Neural cell (in vitro differentiated cells): ENCODE results near the gene RNF34. TPM values are rescaled to one million over a fixed set of nuclear protein-coding genes. Genes with fewer than 3 reads are reported as not detected.

Experiments
- H2AFZ ChIP-seq: fragments of 200-600, 300-800 bp; sonication (generic), shearing (Covaris generic); 2 replicates; pipeline ENCODE4 v1.6.0; 2014; ENCODE audit warnings: low read depth, mild to moderate bottlenecking, antibody characterized with exemption, low read length, moderate library complexity
- H3F3A ChIP-seq: fragments of 200-600 bp; shearing (Covaris generic); 2 replicates; pipeline ENCODE4 v1.6.1; 2016; ENCODE audit warnings: mild to moderate bottlenecking, moderate library complexity, mixed read lengths, antibody characterized with exemption, low read length; ENCODE audit not compliant: insufficient read depth, poor library complexity, severe bottlenecking
- H3K27ac ChIP-seq: fragments of 200-600, 300-800 bp; sonication (generic), shearing (Covaris generic); 2 replicates; pipeline ENCODE4 v1.5.1; 2014; ENCODE audit warnings: mild to moderate bottlenecking, low read length, moderate library complexity
- H3K27me3 ChIP-seq: fragments of 300-800, 200-600 bp; sonication (generic), shearing (Covaris generic); 2 replicates; pipeline ENCODE4 v1.6.0; 2014; ENCODE audit warnings: mild to moderate bottlenecking, low read depth, low read length, moderate library complexity; ENCODE audit not compliant: insufficient read depth
- H3K36me3 ChIP-seq: fragments of 300-800, 200-600 bp; sonication (generic), shearing (Covaris generic); 2 replicates; pipeline ENCODE4 v1.5.1; 2014; ENCODE audit warnings: mild to moderate bottlenecking, antibody characterized with exemption, low read length, moderate library complexity; ENCODE audit not compliant: insufficient read depth
- H3K4me2 ChIP-seq: fragments of 300-800, 200-600 bp; sonication (generic), shearing (Covaris generic); 2 replicates; pipeline ENCODE4 v1.6.0; 2014; ENCODE audit warnings: mild to moderate bottlenecking, low read length
- H3K4me3 ChIP-seq: fragments of 300-800, 200-600 bp; sonication (generic), shearing (Covaris generic); 2 replicates; pipeline ENCODE4 v1.5.1; 2014; ENCODE audit warnings: mild to moderate bottlenecking, low read length, moderate library complexity
- H3K79me2 ChIP-seq: fragments of 200-600 bp; shearing (Covaris generic); replicated peaks from 2 replicates; pipeline ENCODE4 v1.6.0; 2014; ENCODE audit warnings: mild to moderate bottlenecking, low read length, moderate library complexity; ENCODE audit not compliant: insufficient read depth
- H3K9ac ChIP-seq: fragments of 300-800, 200-600 bp; sonication (generic), shearing (Covaris generic); 2 replicates; pipeline ENCODE4 v1.6.1; 2016; ENCODE audit warnings: mild to moderate bottlenecking, low read length, mixed read lengths
- H3K9me2 ChIP-seq: fragments of 200-600 bp; shearing (Covaris generic); 2 replicates; pipeline ENCODE4 v1.6.1; 2016; ENCODE audit warnings: mild to moderate bottlenecking, low read length, mixed read lengths; ENCODE audit not compliant: insufficient read depth
- H3K9me3 ChIP-seq: fragments of 200-600, 300-800 bp; sonication (generic), shearing (Covaris generic); 2 replicates; pipeline ENCODE4 v1.6.1; 2016; ENCODE audit warnings: mild to moderate bottlenecking, mixed run types, low read length, moderate library complexity, mixed read lengths
- H4K20me1 ChIP-seq: fragments of 200-600 bp; shearing (Covaris generic); 2 replicates; pipeline ENCODE4 v1.6.1; 2016; ENCODE audit warnings: mild to moderate bottlenecking, mixed run types; ENCODE audit not compliant: insufficient read depth
- EP300 ChIP-seq: fragments of 450-650 bp; conservative IDR thresholded peaks from 2 replicates; pipeline ENCODE4 v1.6.1; 2014; ENCODE audit warnings: antibody characterized with exemption, mild to moderate bottlenecking, moderate library complexity; ENCODE audit not compliant: poor library complexity, severe bottlenecking
- EZH2 ChIP-seq: fragments of 200-600, 300-800 bp; shearing (Covaris generic), sonication (generic); IDR thresholded peaks from 2 replicates; pipeline ENCODE4 v1.6.1; 2014; ENCODE audit warnings: antibody characterized with exemption, low read length, borderline replicate concordance, mild to moderate bottlenecking; ENCODE audit not compliant: insufficient read depth, poor library complexity, severe bottlenecking
- MXI1 ChIP-seq: fragments of 450-650 bp; conservative IDR thresholded peaks from 2 replicates; pipeline ENCODE4 v1.6.1; 2014; ENCODE audit warnings: antibody characterized with exemption, mild to moderate bottlenecking; ENCODE audit not compliant: poor library complexity, severe bottlenecking
- POLR2AphosphoS5 ChIP-seq: IDR thresholded peaks from 2 replicates; pipeline ENCODE4 v1.6.1; 2012
- RAD21 ChIP-seq: fragments of 450-650 bp; conservative IDR thresholded peaks from 2 replicates; pipeline ENCODE4 v1.6.1; 2014; ENCODE audit warnings: antibody characterized with exemption, mild to moderate bottlenecking, moderate library complexity
- SMC3 ChIP-seq: fragments of 450-650 bp; conservative IDR thresholded peaks from 2 replicates; pipeline ENCODE4 v1.6.1; 2014; ENCODE audit warnings: antibody characterized with exemption, mild to moderate bottlenecking, moderate library complexity; ENCODE audit not compliant: poor library complexity
- TAF1 ChIP-seq: IDR thresholded peaks from 2 replicates; pipeline ENCODE4 v1.6.1; 2012; ENCODE audit warnings: low read depth
- polyA plus RNA-seq: library from polyadenylated mRNA; depleted of rRNA; stranded (reverse); fragments of >200 nt; gene quantifications from 2 replicates; pipeline ENCODE4 v1.2.3, GENCODE V29; 2014
- TF ChIP-seq, protein P1 (sequence below): fragments of 450-650 bp; IDR thresholded peaks from 2 replicates; pipeline ENCODE4 v1.5.1; 2014; ENCODE audit warnings: antibody characterized with exemption, mild to moderate bottlenecking, moderate library complexity; ENCODE audit not compliant: poor library complexity, severe bottlenecking
- TF ChIP-seq, protein P2 (sequence below): IDR thresholded peaks from 2 replicates; pipeline ENCODE4 v1.6.1; 2012; ENCODE audit warnings: borderline replicate concordance

The RNF34 gene
- polyA plus RNA-seq, 1 donor from 2014 or later: 68.8 TPM

DNA sequence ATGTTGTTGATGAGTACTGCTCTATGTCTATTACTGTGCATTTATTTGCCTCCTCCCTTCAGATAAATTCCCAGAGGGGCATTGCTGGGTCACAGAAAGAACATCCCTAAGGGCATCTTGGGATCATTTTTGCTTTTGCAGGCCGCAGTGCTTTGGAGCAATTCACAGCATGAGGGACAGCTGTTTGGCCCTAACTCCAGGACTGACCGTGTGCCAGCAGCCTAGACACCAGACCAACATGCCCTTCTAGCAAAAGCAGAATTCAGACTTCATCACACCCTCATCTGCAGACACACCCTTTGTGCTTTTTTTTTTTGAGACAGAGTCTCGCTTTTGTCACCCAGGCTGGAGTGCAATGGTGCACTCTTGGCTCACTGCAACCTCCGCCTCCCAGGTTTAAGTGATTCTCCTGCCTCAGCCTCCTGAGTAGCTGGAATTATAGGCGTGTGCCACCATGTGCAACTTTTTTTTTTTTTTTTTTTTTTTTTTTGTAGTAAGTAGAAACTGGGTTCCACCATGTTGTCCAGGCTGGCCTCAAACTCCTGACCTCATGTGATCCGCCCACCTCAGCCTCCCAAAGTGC is 31.0 kb downstream of the RNF34 start:
- H2AFZ ChIP-seq: no peak overlapping the region
- no peaks in the 10 kb centered on the region for H3F3A ChIP-seq
- H3K9me3 ChIP-seq: no peaks in the 10 kb centered on the region
- no peak overlapping the region for H3K9ac ChIP-seq
- no peaks in the 10 kb centered on the region for H3K36me3 ChIP-seq
- H4K20me1 ChIP-seq: no peaks in the 10 kb centered on the region
- no peaks in the 10 kb centered on the region for H3K27me3 ChIP-seq
- no peak overlapping the region for H3K4me3 ChIP-seq
- H3K9me2 ChIP-seq: no peaks in the 10 kb centered on the region
- H3K79me2 ChIP-seq: no peaks in the 10 kb centered on the region
- H3K4me2 ChIP-seq: no peak overlapping the region
- no peak overlapping the region for H3K27ac ChIP-seq
- TF ChIP-seq EZH2 (no peak), SMC3 (no peak), MXI1 (no peak), POLR2AphosphoS5 (no peak), EP300 (no peak), RAD21 (no peak), TAF1 (no peak)
- TF ChIP-seq, protein P1, sequence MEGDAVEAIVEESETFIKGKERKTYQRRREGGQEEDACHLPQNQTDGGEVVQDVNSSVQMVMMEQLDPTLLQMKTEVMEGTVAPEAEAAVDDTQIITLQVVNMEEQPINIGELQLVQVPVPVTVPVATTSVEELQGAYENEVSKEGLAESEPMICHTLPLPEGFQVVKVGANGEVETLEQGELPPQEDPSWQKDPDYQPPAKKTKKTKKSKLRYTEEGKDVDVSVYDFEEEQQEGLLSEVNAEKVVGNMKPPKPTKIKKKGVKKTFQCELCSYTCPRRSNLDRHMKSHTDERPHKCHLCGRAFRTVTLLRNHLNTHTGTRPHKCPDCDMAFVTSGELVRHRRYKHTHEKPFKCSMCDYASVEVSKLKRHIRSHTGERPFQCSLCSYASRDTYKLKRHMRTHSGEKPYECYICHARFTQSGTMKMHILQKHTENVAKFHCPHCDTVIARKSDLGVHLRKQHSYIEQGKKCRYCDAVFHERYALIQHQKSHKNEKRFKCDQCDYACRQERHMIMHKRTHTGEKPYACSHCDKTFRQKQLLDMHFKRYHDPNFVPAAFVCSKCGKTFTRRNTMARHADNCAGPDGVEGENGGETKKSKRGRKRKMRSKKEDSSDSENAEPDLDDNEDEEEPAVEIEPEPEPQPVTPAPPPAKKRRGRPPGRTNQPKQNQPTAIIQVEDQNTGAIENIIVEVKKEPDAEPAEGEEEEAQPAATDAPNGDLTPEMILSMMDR: no peak
- TF ChIP-seq, protein P2, sequence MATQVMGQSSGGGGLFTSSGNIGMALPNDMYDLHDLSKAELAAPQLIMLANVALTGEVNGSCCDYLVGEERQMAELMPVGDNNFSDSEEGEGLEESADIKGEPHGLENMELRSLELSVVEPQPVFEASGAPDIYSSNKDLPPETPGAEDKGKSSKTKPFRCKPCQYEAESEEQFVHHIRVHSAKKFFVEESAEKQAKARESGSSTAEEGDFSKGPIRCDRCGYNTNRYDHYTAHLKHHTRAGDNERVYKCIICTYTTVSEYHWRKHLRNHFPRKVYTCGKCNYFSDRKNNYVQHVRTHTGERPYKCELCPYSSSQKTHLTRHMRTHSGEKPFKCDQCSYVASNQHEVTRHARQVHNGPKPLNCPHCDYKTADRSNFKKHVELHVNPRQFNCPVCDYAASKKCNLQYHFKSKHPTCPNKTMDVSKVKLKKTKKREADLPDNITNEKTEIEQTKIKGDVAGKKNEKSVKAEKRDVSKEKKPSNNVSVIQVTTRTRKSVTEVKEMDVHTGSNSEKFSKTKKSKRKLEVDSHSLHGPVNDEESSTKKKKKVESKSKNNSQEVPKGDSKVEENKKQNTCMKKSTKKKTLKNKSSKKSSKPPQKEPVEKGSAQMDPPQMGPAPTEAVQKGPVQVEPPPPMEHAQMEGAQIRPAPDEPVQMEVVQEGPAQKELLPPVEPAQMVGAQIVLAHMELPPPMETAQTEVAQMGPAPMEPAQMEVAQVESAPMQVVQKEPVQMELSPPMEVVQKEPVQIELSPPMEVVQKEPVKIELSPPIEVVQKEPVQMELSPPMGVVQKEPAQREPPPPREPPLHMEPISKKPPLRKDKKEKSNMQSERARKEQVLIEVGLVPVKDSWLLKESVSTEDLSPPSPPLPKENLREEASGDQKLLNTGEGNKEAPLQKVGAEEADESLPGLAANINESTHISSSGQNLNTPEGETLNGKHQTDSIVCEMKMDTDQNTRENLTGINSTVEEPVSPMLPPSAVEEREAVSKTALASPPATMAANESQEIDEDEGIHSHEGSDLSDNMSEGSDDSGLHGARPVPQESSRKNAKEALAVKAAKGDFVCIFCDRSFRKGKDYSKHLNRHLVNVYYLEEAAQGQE: no peak

DNA sequence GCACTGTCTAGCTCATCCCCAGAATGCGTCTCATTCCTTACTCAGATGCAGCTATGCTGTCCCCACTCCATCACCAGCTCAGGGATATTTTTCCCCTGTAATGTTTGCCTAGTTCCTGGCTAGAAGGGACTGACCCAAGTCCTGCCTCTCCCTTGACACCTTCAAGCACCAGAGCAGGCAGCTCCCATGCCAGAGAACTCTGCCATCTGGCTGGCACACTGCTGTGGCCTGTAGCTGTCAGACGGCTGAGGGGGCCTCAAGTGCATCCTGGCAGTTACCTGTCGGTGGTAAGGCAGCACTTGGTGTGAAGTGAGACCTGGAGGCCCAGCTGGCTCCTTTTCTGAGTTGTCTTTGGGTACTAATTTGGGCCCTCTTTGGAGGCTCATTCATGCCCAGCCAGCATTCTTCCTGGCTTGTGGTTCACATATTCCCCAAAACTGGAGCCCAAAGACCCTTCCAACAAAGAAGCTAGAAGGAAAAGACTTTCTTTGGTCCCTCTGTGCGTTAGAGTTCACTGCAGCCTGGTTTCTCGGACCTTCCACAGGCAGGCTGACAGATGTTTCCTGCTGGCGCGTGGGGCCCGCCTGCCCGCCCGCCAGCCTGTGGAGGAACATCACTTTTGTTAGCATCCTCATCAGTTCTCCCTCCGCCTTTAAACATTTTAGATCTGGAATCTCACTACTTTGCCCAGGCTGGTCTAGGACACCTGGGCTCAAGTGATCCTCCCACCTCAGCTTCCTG is 33.0 kb downstream of the RNF34 start:
- Histone ChIP-seq H3K4me2 (no peak overlapping the region), H3K79me2 (no peaks in the 10 kb centered on the region), H3K27ac (no peak overlapping the region), H3K9ac (no peak overlapping the region), H3K27me3 (no peaks in the 10 kb centered on the region), H3K4me3 (no peak overlapping the region), H3K36me3 (no peaks in the 10 kb centered on the region), H3K9me2 (no peaks in the 10 kb centered on the region), H2AFZ (no peak overlapping the region), H4K20me1 (no peaks in the 10 kb centered on the region), H3F3A (no peaks in the 10 kb centered on the region), H3K9me3 (no peaks in the 10 kb centered on the region)
- no peak for TF ChIP-seq EZH2
- TF ChIP-seq, protein P2: no peak
- no peak for TF ChIP-seq POLR2AphosphoS5
